ENCODE data around the gene NUDC. TPM values are rescaled to one million over a fixed set of nuclear protein-coding genes. Genes with fewer than 3 reads are reported as not detected.
"Not testable (repeated sequence)": the region's sequence is repeated elsewhere in the genome, so short reads cannot be mapped to it uniquely, and the experiment has no call there.

NUDC gene
- total RNA-seq: 93.5 and 101 TPM in 2 replicates
- long read RNA-seq, transcript NUDC-201 (9 exons, 1,800 nt): major isoform, 290 of 322 reads
- long read RNA-seq, partial matches to known transcripts: 7 of 322 reads
- long read RNA-seq, other reads (novel, unspliced or antisense): 24 of 322 reads

GRCh38 chr1:26921540-26922430 is at the start of gene NUDC:
NUDC (plus strand) TSS chr1:26921743; CDS start chr1:26921849, 106 bp downstream.
- H3K27me3 Mint-ChIP-seq: no peaks in the 10 kb centered on the region
- H3K36me3 Mint-ChIP-seq (ENCODE audit: insufficient read depth): peaks cover 5% of the 10 kb centered on the region
- peak within 1 kb of the TSS; percentile 93 for H3K4me3 Mint-ChIP-seq (ENCODE audit: low read depth)
- peaks cover 24% of the 10 kb centered on the region for H3K4me1 Mint-ChIP-seq (ENCODE audit: low read depth)
- H3K27ac Mint-ChIP-seq: peak within 1 kb of the TSS; percentile 97
- DNase-seq (ENCODE audit: low spot score, unreplicated experiment): peak; percentile 90
- no peaks in the 10 kb centered on the region for H3K9me3 Mint-ChIP-seq (ENCODE audit: low read depth)
- TF ChIP-seq, protein P1, sequence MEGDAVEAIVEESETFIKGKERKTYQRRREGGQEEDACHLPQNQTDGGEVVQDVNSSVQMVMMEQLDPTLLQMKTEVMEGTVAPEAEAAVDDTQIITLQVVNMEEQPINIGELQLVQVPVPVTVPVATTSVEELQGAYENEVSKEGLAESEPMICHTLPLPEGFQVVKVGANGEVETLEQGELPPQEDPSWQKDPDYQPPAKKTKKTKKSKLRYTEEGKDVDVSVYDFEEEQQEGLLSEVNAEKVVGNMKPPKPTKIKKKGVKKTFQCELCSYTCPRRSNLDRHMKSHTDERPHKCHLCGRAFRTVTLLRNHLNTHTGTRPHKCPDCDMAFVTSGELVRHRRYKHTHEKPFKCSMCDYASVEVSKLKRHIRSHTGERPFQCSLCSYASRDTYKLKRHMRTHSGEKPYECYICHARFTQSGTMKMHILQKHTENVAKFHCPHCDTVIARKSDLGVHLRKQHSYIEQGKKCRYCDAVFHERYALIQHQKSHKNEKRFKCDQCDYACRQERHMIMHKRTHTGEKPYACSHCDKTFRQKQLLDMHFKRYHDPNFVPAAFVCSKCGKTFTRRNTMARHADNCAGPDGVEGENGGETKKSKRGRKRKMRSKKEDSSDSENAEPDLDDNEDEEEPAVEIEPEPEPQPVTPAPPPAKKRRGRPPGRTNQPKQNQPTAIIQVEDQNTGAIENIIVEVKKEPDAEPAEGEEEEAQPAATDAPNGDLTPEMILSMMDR (IDR thresholded peaks at IDR 0.05; ENCODE audit: unreplicated experiment): no peak

GRCh38 chr1:26873097-26873496 is 48.4 kb upstream of the NUDC start:
- H3K27ac Mint-ChIP-seq; H3K4me3 Mint-ChIP-seq (ENCODE audit: low read depth); H3K36me3 Mint-ChIP-seq (ENCODE audit: insufficient read depth); H3K9me3 Mint-ChIP-seq (ENCODE audit: low read depth); H3K27me3 Mint-ChIP-seq; DNase-seq (ENCODE audit: low spot score, unreplicated experiment); H3K4me1 Mint-ChIP-seq (ENCODE audit: low read depth): not testable (repeated sequence)

DNA sequence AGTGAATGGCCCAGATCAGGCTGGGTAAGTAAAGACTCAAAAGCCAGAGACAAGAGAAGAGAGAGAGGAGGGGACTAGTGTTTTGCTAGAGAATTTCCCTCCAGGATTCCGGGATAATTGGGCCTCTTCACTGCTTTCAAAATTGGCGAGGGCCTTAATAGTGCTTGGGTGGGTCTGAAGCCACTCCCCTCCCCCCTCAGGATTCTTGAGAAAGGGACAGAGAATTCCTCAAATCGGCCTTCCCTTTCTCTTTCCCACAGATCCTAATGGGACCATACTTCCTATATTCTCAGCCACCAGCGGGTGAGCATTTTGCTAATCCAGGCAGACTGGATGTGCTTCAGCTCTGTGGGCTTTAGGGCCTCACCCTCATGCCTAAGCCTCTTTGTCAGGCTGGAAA is 46.6 kb upstream of the NUDC start:
- Mint-ChIP-seq H3K9me3 (ENCODE audit: low read depth) (no peaks in the 10 kb centered on the region), H3K4me3 (ENCODE audit: low read depth) (no peak overlapping the region), H3K4me1 (ENCODE audit: low read depth) (no peaks in the 10 kb centered on the region), H3K27me3 (no peaks in the 10 kb centered on the region), H3K36me3 (ENCODE audit: insufficient read depth) (peaks cover 2% of the 10 kb centered on the region), H3K27ac (no peak overlapping the region)
- no peak for DNase-seq (ENCODE audit: low spot score, unreplicated experiment)
- TF ChIP-seq, protein P1 (IDR thresholded peaks at IDR 0.05; ENCODE audit: unreplicated experiment): no peak

GRCh38 chr1:26877326-26877725 is 44.2 kb upstream of the NUDC start:
- DNase-seq (ENCODE audit: low spot score, unreplicated experiment): no peak

GRCh38 chr1:26879793-26880192 is 41.8 kb upstream of the NUDC start:
- DNase-seq (ENCODE audit: low spot score, unreplicated experiment): no peak
- Mint-ChIP-seq H3K4me3 (ENCODE audit: low read depth) (no peak overlapping the region), H3K27ac (no peak overlapping the region), H3K27me3 (no peaks in the 10 kb centered on the region), H3K4me1 (ENCODE audit: low read depth) (no peaks in the 10 kb centered on the region), H3K36me3 (ENCODE audit: insufficient read depth) (peaks cover 21% of the 10 kb centered on the region), H3K9me3 (ENCODE audit: low read depth) (no peaks in the 10 kb centered on the region)
- TF ChIP-seq, protein P1 (IDR thresholded peaks at IDR 0.05; ENCODE audit: unreplicated experiment): no peak

More at GRCh38 chr1:26877326-26877725, 44.2 kb upstream of the NUDC start:
- H3K9me3 Mint-ChIP-seq (ENCODE audit: low read depth): no peaks in the 10 kb centered on the region
- H3K27ac Mint-ChIP-seq: no peak overlapping the region
- H3K4me3 Mint-ChIP-seq (ENCODE audit: low read depth): no peak overlapping the region
- TF ChIP-seq, protein P1 (IDR thresholded peaks at IDR 0.05; ENCODE audit: unreplicated experiment): no peak
- H3K4me1 Mint-ChIP-seq (ENCODE audit: low read depth): no peaks in the 10 kb centered on the region
- H3K27me3 Mint-ChIP-seq: no peaks in the 10 kb centered on the region
- peaks cover 5% of the 10 kb centered on the region for H3K36me3 Mint-ChIP-seq (ENCODE audit: insufficient read depth)

GRCh38 chr1:26881611-26882010 is 39.9 kb upstream of the NUDC start:
- not testable (repeated sequence) for H3K27me3 Mint-ChIP-seq; H3K4me1 Mint-ChIP-seq (ENCODE audit: low read depth); H3K4me3 Mint-ChIP-seq (ENCODE audit: low read depth); H3K27ac Mint-ChIP-seq; H3K9me3 Mint-ChIP-seq (ENCODE audit: low read depth); DNase-seq (ENCODE audit: low spot score, unreplicated experiment)
- peaks cover 26% of the 10 kb centered on the region for H3K36me3 Mint-ChIP-seq (ENCODE audit: insufficient read depth)
